Left colon (tissue), 2 donors: ENCODE results near the gene ST6GALNAC1. TPM values are rescaled to one million over a fixed set of nuclear protein-coding genes. Genes with fewer than 3 reads are reported as not detected.
"Not testable (repeated sequence)": the region's sequence is repeated elsewhere in the genome, so short reads cannot be mapped to it uniquely, and the experiment has no call there.

Experiments used
- ATAC-seq: fragments of 200-7000 bp; cut with Tn5 transposase; one replicate; pipeline ENCODE4 v1.9.1; 2020; ENCODE audit warnings: mild to moderate bottlenecking, moderate library complexity
- DNase-seq, 2 donors: peaks; one replicate each; pipeline ENCODE4 v3.0.0-alpha.2; 2020
- intact Hi-C, 2 donors: fragments of 100-400 bp; cut with DNase I in 1 of 2; cut with micrococcal nuclease in 1 of 2; formaldehyde crosslinking; loops; one replicate each; pipeline versions ENCODE4 v1.11.2 to v1.14.0; 2022; cut with DNase I, micrococcal nuclease
- total RNA-seq, 2 donors: library from RNA; stranded (reverse); fragmentation: NEBNext Ultra II Directional; extraction: Animal tissue kit (Norgen Biotek cat#: 25700); gene quantifications; one replicate each; pipeline ENCODE4 v1.2.1, GENCODE V29; 2021
- donor health status: DM: no; HTN: no; CAD: no.
- donor health status: DM: yes; HTN: yes; CAD: no.

The ST6GALNAC1 gene
- total RNA-seq, 2 donors from 2014 or later, result 322 to 434 TPM

GRCh38 chr17:76657505-76658241 lies 14.1 kb upstream of the ST6GALNAC1 start:
- DNase-seq, result no peak
- ATAC-seq, result no peak
- intact Hi-C loops, result no loop called here

- ATAC-seq (no peak), DNase-seq (no peak)
- intact Hi-C loops, result no loop called here
Observed at GRCh38 chr17:76654408-76654807, 10.9 kb upstream of the ST6GALNAC1 start.

GRCh38 chr17:76650504-76650903 lies 6.9 kb upstream of the ST6GALNAC1 start:
- intact Hi-C loops, result no loop called here
- peak; percentile 72 for ATAC-seq
- no peak for DNase-seq

GRCh38 chr17:76646712-76647111 lies 3.2 kb upstream of the ST6GALNAC1 start:
- intact Hi-C loops, result no loop called here
- no peak for ATAC-seq
- DNase-seq, result no peak

- intact Hi-C loops, result no loop called here
- ATAC-seq (peak; percentile 49), DNase-seq (peak; percentile 34 to 66)
Observed at GRCh38 chr17:76645481-76645880, 1.9 kb upstream of the ST6GALNAC1 start.

- DNase-seq (peak; percentile 60 to 62), ATAC-seq (peak; percentile 56)
- intact Hi-C loops, result no loop called here
Observed at GRCh38 chr17:76644995-76645394, 1.4 kb upstream of the ST6GALNAC1 start.

- ATAC-seq (peak; percentile 8), DNase-seq (peak in 1 of 2 donors; percentile 25)
- intact Hi-C loops, result no loop called here
Observed at GRCh38 chr17:76642994-76643393, 563 bp downstream of the ST6GALNAC1 start.

- intact Hi-C loops, result no loop called here
- ATAC-seq (no peak), DNase-seq (no peak)
Observed at GRCh38 chr17:76642032-76642561, 1.5 kb downstream of the ST6GALNAC1 start.

GRCh38 chr17:76641501-76641900 lies 2.1 kb downstream of the ST6GALNAC1 start:
- intact Hi-C loops, result no loop called here
- DNase-seq, result no peak
- peak; percentile 47 for ATAC-seq

GRCh38 chr17:76640550-76641380 lies 2.8 kb downstream of the ST6GALNAC1 start:
- intact Hi-C loops, result no loop called here
- DNase-seq (no peak), ATAC-seq (no peak)

- no peak for DNase-seq
- intact Hi-C loops, result no loop called here
- ATAC-seq, result no peak
Observed at GRCh38 chr17:76638263-76638662, 5.3 kb downstream of the ST6GALNAC1 start.

- intact Hi-C loops, DNase-seq, ATAC-seq: not testable (repeated sequence)
Observed at GRCh38 chr17:76636486-76637206, 6.9 kb downstream of the ST6GALNAC1 start.

GRCh38 chr17:76635659-76636360 lies 7.7 kb downstream of the ST6GALNAC1 start:
- DNase-seq (no peak), ATAC-seq (no peak)
- intact Hi-C loops, result no loop called here

GRCh38 chr17:76635039-76635438 lies 8.5 kb downstream of the ST6GALNAC1 start:
- intact Hi-C loops, result no loop called here
- no peak for DNase-seq
- ATAC-seq, result no peak

- ATAC-seq (peak; percentile 40), DNase-seq (no peak)
- intact Hi-C loops, result no loop called here
Observed at GRCh38 chr17:76633628-76634328, 9.8 kb downstream of the ST6GALNAC1 start.

- intact Hi-C loops, result no loop called here
- ATAC-seq (no peak), DNase-seq (no peak)
Observed at GRCh38 chr17:76631821-76632565, 11.6 kb downstream of the ST6GALNAC1 start.

- ATAC-seq (peak; percentile 47), DNase-seq (no peak)
- intact Hi-C loops, result no loop called here
Observed at GRCh38 chr17:76630151-76630550, 13.4 kb downstream of the ST6GALNAC1 start.
